HG03108 (cell line): ENCODE data around the gene PLPP2.
"Not testable (repeated sequence)": the region's sequence is repeated elsewhere in the genome, so short reads cannot be mapped to it uniquely, and the experiment has no call there.

ENCODE experiments used
- ATAC-seq: cut with Tn5 transposase; IDR thresholded peaks from one replicate; pipeline ENCODE4 v1.9.1; 2021; ENCODE audit warnings: moderate library complexity; ENCODE audit not compliant: unreplicated experiment

The PLPP2 gene

DNA sequence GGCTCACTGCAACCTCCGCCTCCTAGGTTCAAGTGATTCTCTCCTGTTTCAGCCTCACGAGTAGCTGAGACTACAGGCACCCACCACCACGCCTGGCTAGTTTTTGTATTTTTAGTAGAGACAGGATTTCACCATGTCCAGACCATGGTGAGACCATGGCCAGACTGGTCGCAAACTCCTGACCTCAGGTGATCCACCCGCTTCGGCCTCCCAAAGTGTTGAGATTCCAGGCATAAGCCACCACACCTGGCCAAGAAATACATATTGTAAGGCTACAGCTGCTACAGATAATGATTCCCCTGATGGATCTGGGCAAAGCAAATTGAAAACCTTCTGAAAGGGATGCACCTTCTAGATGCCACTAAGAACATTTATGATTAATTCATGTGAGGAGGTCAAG lies 17.8 kb downstream of the PLPP2 start:
- ATAC-seq, result no peak

DNA sequence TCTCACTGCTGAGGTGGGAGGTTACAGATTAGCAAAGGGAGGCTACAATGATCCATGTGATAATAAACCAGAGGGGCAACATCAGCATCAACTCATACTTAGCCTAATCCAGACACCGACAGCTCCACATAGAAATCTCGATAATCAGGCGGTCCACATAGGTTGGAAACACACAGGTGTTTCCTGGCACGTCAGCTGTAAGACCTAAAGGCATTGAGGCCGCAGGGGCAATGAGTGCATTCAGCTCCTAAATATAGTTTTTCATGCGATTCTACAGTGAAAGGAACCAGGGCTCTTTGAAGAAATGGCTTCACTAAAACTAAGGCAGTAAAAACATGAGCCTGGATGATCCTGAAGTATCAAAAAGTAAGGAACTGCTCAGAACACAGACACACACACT lies 19.3 kb downstream of the PLPP2 start:
- no peak for ATAC-seq

DNA sequence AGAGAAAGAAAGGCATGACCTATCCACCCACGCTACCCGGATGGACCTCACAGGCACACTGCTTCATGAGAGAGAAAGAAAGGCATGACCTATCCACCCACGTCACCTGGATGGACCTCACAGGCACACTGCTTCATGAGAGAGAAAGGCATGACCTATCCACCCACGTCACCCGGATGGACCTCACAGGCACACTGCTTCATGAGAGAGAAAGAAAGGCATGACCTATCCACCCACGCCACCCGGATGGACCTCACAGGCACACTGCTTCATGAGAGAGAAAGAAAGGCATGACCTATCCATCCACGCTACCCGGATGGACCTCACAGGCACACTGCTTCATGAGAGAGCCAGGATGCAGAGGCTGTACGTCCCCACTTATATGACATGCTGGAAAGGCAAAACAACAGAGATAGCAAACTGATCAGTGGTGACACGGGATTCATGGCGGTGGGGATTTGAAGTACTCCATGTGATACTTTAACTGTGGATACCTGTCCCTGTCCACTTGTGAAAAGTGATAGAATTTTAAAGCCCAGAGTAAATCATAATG lies 20.4 kb downstream of the PLPP2 start:
- not testable (repeated sequence) for ATAC-seq

DNA sequence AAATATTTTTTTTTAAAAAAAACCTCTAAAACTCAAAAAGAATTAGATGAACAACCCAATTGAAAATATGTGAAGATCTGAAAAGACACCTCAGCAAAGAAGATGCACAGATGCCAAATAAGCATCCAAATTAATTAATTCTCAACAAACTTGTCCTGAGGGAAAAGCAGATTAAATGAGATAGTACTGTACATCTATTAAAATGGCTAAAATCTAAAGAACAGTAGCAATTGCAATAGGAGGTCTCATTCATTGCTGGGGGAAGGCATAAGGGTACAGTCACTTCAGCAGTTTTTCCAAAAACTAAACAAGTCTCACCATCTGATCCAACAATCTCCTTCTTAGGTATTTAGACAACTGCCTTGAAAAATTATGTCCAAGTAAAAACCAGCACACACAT lies 22.0 kb downstream of the PLPP2 start:
- ATAC-seq, result no peak

DNA sequence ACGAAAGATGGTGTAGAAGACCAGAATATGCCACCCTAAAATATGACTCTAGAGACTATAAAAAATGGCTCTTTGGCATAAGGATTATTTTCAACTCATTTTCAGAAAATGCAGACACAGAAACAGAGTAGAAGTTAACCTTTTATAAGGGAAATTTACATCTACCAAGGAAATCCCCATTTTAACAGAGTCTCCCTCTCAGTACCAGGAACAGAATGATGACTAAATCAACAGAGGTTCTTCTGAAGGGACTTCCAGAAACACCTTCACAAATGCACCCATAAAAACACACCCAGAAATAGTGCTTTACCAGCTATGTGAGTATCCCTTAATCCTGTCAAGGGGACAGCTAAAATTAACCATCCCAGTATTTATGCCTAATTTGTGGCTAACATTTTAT lies 29.1 kb downstream of the PLPP2 start:
- ATAC-seq, result no peak

DNA sequence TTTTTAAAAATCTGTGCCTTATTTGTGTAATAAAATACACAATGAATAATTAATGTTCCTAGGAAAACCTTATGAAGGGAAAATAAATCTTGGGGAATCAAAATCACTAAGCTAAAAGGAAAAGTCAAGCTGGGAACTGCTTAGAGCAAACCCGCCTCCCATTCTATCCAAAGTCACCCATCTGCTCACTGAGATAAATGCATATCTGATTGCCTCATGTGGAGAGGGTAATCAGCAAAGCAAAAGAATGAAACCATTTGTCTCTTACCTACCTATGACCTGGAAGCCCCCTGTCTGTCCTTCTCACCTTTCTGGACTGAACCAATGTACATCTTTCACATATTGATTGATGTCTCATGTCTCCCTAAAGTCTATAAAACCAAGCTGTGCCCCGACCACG lies 34.4 kb downstream of the PLPP2 start:
- not testable (repeated sequence) for ATAC-seq

DNA sequence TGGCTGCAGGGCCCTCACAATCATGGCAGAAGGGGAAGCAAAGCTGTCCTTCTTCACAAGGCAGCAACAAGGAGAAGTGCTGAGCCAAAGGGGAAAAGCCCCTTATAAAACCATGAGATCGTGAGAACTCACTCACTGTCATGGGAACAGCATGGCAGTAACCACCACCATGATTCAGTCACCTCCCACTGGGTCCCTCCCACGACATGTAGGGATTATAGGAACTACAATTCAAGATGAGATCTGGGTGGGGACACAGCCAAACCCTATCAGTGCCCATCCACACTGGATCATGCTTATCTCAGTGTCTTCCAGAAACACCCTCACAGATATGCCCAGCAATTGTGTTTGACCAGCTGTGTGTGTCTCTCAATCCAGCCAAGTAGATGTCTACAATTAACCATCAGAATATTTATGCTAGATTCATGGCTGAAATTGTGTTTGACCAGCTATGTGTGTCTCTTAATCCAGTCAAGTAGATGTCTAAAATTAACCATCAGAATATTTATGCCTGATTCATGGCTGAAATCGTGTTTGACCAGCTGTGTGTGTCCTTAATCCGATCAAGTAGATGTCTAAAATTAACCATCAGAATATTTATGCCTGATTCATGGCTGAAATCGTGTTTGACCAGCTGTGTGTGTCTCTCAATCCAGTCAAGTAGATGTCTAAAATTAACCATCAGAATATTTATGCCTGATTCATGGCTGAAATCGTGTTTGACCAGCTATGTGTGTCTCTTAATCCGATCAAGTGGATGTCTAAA lies 38.6 kb downstream of the PLPP2 start:
- ATAC-seq, result not testable (repeated sequence)

DNA sequence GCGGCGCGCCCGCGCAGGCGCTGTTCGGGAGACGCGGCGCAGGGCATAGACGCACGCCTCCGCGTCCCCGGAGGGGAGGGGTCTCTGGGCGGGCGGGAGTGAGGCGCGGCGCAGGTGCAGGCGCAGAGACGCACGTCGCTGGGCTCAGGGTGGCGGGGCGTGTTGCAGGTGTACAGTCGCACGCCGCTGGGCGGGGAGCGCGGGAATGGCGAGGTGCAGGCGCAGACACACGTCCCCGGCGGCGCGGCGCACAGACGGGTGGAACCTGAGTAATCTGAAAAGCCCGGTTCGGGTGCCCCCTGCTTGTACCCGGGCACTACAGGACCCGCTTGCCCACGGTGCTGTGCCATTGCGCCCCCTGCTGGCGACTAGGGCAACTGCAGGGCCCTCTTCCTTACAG lies 44.7 kb downstream of the PLPP2 start:
- no peak for ATAC-seq

DNA sequence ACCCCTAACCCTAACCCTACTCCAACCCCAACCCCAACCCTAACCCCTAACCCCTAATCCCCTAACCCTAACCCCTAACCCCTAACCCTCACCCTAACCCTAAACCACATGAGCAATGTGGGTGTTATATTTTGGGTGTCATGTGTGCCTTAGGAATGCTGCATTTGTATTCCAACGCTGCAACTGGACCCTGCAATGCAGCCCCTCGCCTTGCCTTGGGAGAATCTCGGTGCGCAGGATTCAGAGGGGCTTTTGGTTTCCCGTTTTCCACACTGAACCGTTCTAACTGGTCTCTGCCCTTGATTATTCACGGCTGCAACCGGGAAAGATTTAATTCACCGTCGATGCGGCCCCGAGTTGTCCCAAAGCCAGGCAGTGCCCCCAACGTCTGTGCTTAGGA lies 45.3 kb downstream of the PLPP2 start:
- ATAC-seq, result not testable (repeated sequence)

DNA sequence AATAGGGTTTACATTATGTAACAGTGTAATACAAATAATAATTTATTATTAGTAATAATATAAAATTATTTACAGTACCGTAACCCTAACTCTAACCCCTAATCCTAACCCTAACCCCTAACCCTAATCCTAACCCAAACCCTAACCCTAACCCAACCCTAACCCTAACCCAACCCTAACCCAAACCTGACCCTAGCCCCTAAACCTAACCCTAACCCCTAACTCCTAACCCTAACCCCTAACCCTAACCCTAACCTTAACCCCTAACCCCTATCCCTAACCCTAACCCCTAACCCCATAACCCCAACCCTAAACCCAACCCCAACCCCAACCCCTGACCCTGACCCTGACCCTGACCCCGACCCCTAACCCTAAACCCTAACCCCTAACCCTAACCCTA lies 45.7 kb downstream of the PLPP2 start:
- ATAC-seq, result no peak
